OCI-LY1 (cell line): ENCODE measurements around the gene EDDM13.

Experiments
- H2AFZ ChIP-seq: fragments of 200-600 bp; sonication (generic), shearing (Covaris generic); 2 replicates; pipeline ENCODE4 v1.6.0; 2014; ENCODE audit warnings: antibody characterized with exemption, mild to moderate bottlenecking, low read length
- H3F3A ChIP-seq: fragments of 200-600 bp; sonication (generic), shearing (Covaris generic); 2 replicates; pipeline ENCODE4 v1.6.0; 2014; ENCODE audit warnings: mild to moderate bottlenecking, antibody characterized with exemption, low read length, moderate library complexity; ENCODE audit not compliant: insufficient read depth
- H3K27ac ChIP-seq: fragments of 200-600 bp; sonication (generic); 2 replicates; pipeline ENCODE4 v1.5.1; 2014; ENCODE audit warnings: low read length, mixed run types, mild to moderate bottlenecking, low read depth; ENCODE audit not compliant: poor library complexity, severe bottlenecking
- H3K27me3 ChIP-seq: fragments of 200-600 bp; sonication (generic); 2 replicates; pipeline ENCODE4 v1.6.0; 2014; ENCODE audit warnings: antibody characterized with exemption, mild to moderate bottlenecking, low read length, moderate library complexity; ENCODE audit not compliant: insufficient read depth
- H3K36me3 ChIP-seq: fragments of 200-600 bp; sonication (generic); 2 replicates; pipeline ENCODE4 v1.6.1; 2014; ENCODE audit warnings: mild to moderate bottlenecking, antibody characterized with exemption, low read length, moderate library complexity, mixed read lengths; ENCODE audit not compliant: insufficient read depth
- H3K4me1 ChIP-seq: fragments of 200-600 bp; sonication (generic); 2 replicates; pipeline ENCODE4 v1.5.1; 2014; ENCODE audit warnings: mild to moderate bottlenecking, low read length, moderate library complexity; ENCODE audit not compliant: insufficient read depth, severe bottlenecking
- H3K4me2 ChIP-seq: fragments of 200-600 bp; sonication (generic), shearing (Covaris generic); 2 replicates; pipeline ENCODE4 v1.6.1; 2014; ENCODE audit warnings: low read length
- H3K4me3 ChIP-seq: fragments of 200-600 bp; sonication (generic); 2 replicates; pipeline ENCODE4 v1.5.1; 2014; ENCODE audit warnings: low read length, low read depth, mild to moderate bottlenecking, mixed read lengths; ENCODE audit not compliant: poor library complexity, severe bottlenecking
- H3K79me2 ChIP-seq: fragments of 200-600 bp; shearing (Covaris generic); 2 replicates; pipeline ENCODE4 v1.6.1; 2016; ENCODE audit warnings: mixed run types, low read length, mixed read lengths; ENCODE audit not compliant: insufficient read depth
- H3K9ac ChIP-seq: fragments of 200-600 bp; sonication (generic), shearing (Covaris generic); 2 replicates; pipeline ENCODE4 v1.6.1; 2014; ENCODE audit warnings: mild to moderate bottlenecking, low read length, mixed read lengths
- H3K9me2 ChIP-seq: fragments of 200-600 bp; sonication (generic), shearing (Covaris generic); 2 replicates; pipeline ENCODE4 v1.6.1; 2014; ENCODE audit warnings: low read depth, mild to moderate bottlenecking, low read length, mixed read lengths
- H3K9me3 ChIP-seq: fragments of 200-600 bp; shearing (Covaris generic); 2 replicates; pipeline ENCODE4 v1.6.1; 2014; ENCODE audit warnings: low read length, mixed read lengths
- H4K20me1 ChIP-seq: fragments of 200-600 bp; sonication (generic), shearing (Covaris generic); 2 replicates; pipeline ENCODE4 v1.6.0; 2016; ENCODE audit warnings: mild to moderate bottlenecking, low read length; ENCODE audit not compliant: insufficient read depth
- EZH2 ChIP-seq: fragments of 200-600 bp; sonication (generic), shearing (Covaris generic); IDR thresholded peaks from 2 replicates; pipeline ENCODE4 v1.8.0; 2017; ENCODE audit warnings: borderline replicate concordance, mixed run types, mild to moderate bottlenecking, antibody characterized with exemption, low read length, moderate library complexity, mixed read lengths
- TF ChIP-seq, protein P1 (sequence below): fragments of 200-600 bp; sonication (generic), shearing (Covaris generic); IDR thresholded peaks from 2 replicates; pipeline ENCODE4 v1.5.1; 2017; ENCODE audit warnings: mild to moderate bottlenecking, antibody characterized with exemption, low read length, moderate library complexity, mixed read lengths

EDDM13 gene

DNA sequence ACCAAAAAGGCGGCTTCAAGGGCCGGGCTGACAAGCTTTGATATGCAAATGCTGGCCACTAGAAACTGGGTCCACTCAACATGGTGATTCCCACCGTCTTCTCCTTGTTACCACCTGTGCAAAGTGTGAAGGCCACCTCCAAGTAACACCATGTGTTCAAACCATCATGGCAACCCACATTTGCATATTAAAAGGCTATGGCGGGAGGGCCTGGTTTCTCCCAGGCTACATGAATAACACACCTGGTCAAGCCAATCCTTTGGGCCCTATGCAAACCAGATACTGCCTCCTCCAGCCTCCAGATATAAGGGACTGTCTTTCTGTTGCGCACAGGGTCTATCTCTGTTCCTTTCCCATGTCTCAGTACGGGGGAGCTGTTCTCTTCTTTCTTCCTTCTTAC lies 78.7 kb downstream of the EDDM13 start:
- Histone ChIP-seq H3F3A (no peaks in the 10 kb centered on the region), H3K79me2 (no peaks in the 10 kb centered on the region), H3K4me3 (no peak overlapping the region), H4K20me1 (no peaks in the 10 kb centered on the region), H3K9me3 (no peaks in the 10 kb centered on the region), H3K4me1 (no peaks in the 10 kb centered on the region), H3K9me2 (no peaks in the 10 kb centered on the region), H3K4me2 (no peak overlapping the region), H3K27ac (no peak overlapping the region), H3K36me3 (no peaks in the 10 kb centered on the region), H2AFZ (no peak overlapping the region), H3K9ac (no peak overlapping the region), H3K27me3 (no peaks in the 10 kb centered on the region)
- TF ChIP-seq EZH2: no peak
- TF ChIP-seq, protein P1, sequence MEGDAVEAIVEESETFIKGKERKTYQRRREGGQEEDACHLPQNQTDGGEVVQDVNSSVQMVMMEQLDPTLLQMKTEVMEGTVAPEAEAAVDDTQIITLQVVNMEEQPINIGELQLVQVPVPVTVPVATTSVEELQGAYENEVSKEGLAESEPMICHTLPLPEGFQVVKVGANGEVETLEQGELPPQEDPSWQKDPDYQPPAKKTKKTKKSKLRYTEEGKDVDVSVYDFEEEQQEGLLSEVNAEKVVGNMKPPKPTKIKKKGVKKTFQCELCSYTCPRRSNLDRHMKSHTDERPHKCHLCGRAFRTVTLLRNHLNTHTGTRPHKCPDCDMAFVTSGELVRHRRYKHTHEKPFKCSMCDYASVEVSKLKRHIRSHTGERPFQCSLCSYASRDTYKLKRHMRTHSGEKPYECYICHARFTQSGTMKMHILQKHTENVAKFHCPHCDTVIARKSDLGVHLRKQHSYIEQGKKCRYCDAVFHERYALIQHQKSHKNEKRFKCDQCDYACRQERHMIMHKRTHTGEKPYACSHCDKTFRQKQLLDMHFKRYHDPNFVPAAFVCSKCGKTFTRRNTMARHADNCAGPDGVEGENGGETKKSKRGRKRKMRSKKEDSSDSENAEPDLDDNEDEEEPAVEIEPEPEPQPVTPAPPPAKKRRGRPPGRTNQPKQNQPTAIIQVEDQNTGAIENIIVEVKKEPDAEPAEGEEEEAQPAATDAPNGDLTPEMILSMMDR: no peak

DNA sequence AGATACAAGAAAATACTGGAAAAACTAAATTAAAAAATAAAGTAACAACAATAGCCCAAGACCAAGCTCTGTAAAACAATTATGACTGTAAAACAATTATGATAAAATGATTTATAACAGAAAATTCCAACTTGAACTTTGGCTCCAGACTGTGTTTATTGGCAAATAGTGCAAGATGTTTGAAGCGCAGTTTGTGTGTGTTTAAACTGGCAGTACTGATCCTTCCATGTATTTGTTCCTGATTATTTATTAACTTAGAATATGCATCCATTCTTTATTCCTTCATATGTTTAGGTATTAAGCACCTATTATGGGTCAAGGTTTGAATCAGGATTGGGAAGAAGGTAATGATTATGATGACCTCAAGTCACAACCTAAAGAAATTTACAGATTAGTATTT lies 83.0 kb downstream of the EDDM13 start:
- H2AFZ ChIP-seq: no peak overlapping the region
- H3K79me2 ChIP-seq: no peaks in the 10 kb centered on the region
- no peaks in the 10 kb centered on the region for H3K9me3 ChIP-seq
- H3K4me2 ChIP-seq: no peak overlapping the region
- H3K4me3 ChIP-seq: no peak overlapping the region
- no peaks in the 10 kb centered on the region for H3K36me3 ChIP-seq
- no peaks in the 10 kb centered on the region for H4K20me1 ChIP-seq
- no peaks in the 10 kb centered on the region for H3K9me2 ChIP-seq
- no peaks in the 10 kb centered on the region for H3K4me1 ChIP-seq
- no peak for TF ChIP-seq EZH2
- TF ChIP-seq, protein P1: no peak
- H3F3A ChIP-seq: no peaks in the 10 kb centered on the region
- H3K27me3 ChIP-seq: no peaks in the 10 kb centered on the region
- no peak overlapping the region for H3K27ac ChIP-seq
- no peak overlapping the region for H3K9ac ChIP-seq

DNA sequence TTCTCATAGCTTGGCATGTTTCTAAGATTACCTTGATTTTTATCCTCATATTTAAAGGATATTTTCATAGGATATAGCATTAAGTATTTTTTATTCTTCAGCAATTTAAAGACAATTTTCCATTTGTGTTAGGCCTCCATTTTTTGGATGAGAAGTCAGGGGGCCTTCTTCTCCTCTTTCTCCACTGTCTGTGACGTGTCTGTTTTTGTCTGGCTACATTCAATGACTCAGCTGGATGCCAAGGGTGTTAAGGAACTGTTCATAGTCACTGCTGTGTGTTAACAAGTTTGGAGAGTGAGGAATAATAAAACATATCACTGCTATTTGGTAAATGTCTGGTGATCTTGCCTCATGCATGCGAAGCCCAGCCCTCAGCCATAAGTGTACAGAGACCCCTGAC lies 84.4 kb downstream of the EDDM13 start:
- no peak for TF ChIP-seq EZH2
- TF ChIP-seq, protein P1: no peak
- Histone ChIP-seq H2AFZ (no peak overlapping the region), H3F3A (no peaks in the 10 kb centered on the region), H3K4me3 (no peak overlapping the region), H3K4me2 (no peak overlapping the region), H4K20me1 (no peaks in the 10 kb centered on the region), H3K9me3 (no peaks in the 10 kb centered on the region), H3K79me2 (no peaks in the 10 kb centered on the region), H3K36me3 (no peaks in the 10 kb centered on the region), H3K9ac (no peak overlapping the region), H3K9me2 (no peaks in the 10 kb centered on the region), H3K4me1 (no peaks in the 10 kb centered on the region), H3K27me3 (no peaks in the 10 kb centered on the region), H3K27ac (no peak overlapping the region)
